Activated T-cell treated with anti-CD3 and anti-CD28 coated beads for 1 hour (primary cell): Measurements from ENCODE around the gene GSTM1.
A peak's percentile ranks its signal among the peaks of the same experiment; 100 is the strongest.

Experiments
- DNase-seq: peaks from one replicate; pipeline ENCODE4 v3.0.0-alpha.2; 2020; ENCODE audit warnings: low read depth

Gene GSTM1

GRCh38 chr1:109687641-109688499, at the start of gene GSTM1:
GSTM1 (plus strand) TSS chr1:109687817; CDS start chr1:109687874, 57 bp downstream.
- DNase-seq = no peak

GRCh38 chr1:109639063-109639840, 48.4 kb upstream of the GSTM1 start:
- DNase-seq = no peak

- no peak for DNase-seq
These were observed 47.8 kb upstream of the GSTM1 start for GRCh38 chr1:109639841-109640184.

- peak; percentile 94 for DNase-seq
These were observed 47.2 kb upstream of the GSTM1 start for GRCh38 chr1:109640285-109640865.

DNA sequence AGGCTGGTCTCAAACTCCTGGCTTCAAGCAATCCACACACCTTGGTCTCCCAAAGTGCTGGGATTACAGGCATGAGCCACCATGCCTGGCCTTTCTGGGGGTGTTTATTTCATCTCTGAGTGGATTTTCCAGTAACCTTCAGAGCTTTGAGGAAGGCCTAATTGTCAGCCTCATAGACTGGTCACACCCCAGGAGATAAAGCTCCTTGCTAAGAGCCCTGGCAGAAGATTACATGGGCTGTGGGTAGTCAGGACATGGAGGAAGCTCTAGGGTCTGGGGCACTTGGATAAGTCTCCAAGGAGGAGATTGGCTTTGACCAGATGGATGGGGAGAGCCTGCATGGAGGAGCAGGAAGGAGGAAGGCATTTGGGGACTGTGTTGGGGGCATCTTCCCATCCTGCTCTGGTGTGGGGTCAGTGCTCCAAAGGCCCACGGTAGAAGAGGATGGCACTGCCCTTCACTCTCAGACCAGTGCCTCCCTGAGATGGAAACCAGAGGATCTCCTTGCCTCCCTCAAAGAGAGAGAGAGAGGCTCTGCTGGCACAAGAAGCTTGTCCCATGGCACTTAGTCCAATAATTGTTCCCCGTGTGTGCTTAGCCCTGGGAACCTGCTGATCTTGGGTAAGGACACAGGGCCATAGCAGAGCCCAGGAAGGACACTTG, 46.4 kb upstream of the GSTM1 start:
- no peak for DNase-seq

GRCh38 chr1:109641861-109642260, 45.8 kb upstream of the GSTM1 start:
- no peak for DNase-seq

DNA sequence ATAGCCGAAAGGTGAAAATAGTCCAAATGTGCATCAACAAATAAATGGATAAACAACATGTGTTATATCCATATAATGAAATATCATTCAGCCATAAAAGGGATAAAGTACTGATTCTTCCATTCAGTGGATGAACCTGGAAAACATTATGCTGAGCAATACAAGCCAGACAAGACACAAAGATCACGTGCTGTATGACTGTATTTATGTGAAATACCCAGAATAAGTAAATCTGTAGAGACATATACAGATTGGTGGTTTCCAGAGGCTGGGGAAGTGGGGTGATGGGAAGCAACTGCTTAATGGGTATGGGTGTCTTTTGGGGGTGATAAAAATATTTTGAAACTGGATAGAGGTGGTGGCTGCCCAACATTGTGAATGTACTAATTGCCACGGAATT, 45.0 kb upstream of the GSTM1 start:
- no peak for DNase-seq

DNA sequence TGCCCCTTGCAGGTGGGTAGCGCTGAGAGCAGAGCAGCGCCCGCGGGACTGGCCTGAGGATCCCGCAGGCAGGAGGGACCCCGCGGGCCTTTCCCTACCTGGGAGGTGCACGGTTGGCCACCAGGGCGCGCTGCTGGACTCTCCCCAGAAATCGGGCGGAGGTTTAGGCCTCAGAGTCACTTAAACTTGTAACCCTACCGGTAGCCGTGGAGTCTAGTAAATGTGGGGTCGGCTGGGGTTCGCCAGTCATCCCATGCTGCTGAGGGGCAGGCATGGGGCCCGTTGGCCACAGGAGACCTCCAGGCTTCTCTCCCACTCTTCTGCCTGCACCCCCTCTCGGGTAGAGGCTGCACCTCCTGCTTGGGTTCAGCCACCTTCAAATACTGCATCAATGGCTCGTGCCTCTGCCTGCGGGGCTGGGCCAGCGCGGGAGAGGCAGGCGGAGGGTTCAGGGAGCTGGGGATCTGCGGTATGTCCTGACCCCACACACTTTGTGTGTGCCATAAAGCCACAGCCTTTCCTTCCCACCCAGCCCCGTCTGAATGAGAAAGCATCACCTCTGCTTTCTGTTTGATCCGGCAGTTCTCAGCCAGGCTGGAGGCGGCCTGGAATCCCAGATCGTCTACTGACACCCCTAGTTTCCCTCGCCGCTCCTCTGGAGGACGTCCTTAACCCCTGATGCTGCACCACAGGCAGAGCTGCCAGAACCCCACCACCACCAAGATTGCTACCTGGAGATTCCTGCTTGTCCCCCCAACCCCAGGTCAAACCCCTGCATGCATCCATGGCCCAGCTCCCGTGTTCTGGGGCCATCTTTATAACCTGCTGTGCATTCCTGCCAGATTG, 44.0 kb upstream of the GSTM1 start:
- peak; percentile 86 for DNase-seq

DNA sequence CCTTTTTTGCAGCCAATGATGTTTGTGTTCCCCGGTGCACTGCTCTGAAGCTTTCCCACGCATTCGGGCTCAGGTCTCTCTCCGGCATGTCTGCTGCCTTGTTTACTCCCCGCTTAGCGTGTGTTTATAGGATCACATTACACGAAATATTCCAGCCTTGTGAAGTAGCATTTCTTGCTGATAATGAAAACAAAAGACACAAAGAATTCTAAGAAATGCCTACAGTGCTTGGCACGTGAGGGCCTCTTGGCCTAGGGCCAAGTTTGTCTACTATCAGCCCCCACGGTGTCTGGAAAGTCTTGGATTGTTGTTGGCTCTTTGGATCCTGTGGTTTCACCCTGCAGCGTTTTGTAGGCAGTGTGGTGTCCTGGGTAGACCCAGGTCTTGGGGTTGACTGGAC, 42.9 kb upstream of the GSTM1 start:
- DNase-seq = no peak

DNA sequence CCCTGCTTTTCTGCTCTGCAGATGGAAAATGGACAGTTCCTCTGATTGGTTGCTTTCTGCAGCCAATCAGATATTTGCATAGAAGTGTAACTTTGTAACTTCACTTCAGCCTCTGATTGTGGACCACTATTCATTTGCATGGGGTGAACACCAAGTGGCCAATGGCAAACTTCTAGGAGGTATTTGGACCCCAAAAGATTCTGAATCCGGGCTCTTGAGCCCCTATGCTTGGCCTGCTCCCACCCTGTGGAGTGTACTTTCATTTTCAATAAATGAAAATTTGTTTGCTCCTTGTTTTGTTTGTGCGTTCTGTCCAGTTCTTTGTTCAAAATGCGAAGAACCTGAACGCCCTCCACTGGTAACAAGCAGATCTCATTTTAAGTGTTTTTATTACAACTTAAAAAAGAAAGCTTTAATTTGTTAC, 38.1 kb upstream of the GSTM1 start:
- DNase-seq = no peak

DNA sequence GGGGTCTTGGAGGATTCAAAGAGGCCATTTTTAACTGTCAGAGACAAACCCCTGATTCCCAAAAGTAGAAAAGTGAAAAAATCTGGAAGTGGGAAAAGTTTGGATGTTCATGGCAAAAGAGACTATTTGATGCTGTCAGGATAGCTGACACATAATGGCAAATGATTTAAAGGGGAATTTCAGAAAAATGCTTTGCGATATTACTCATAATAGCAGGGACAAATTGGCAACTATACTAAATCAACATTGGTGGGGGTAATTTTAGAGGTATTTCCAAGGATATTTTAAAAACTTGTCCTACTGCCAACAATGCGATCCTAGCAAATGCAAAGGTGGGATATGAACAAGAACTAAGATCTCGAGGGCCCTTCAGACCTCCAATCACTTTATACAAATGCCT, 37.0 kb upstream of the GSTM1 start:
- DNase-seq = no peak

GRCh38 chr1:109652402-109652801, 35.2 kb upstream of the GSTM1 start:
- no peak for DNase-seq

DNA sequence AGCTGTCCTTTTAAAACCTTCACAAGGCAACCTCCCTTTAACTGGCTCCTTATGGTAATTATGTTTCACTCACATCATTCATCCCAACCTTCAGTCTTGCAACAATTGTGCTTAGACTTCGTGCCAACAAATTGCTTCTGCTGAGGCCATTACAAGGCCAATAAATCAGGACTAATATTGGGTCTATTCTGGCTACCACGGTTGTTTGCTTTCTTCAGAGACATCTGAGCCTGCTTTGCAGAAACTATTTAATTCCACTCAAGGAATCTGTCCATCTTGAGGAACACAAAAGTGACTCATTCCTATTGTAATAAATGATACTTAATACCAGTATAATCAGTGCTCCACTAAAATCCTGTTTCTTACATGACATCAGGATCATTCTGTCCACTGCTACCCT, 34.3 kb upstream of the GSTM1 start:
- no peak for DNase-seq

GRCh38 chr1:109654519-109654918, 33.1 kb upstream of the GSTM1 start:
- DNase-seq = no peak

DNA sequence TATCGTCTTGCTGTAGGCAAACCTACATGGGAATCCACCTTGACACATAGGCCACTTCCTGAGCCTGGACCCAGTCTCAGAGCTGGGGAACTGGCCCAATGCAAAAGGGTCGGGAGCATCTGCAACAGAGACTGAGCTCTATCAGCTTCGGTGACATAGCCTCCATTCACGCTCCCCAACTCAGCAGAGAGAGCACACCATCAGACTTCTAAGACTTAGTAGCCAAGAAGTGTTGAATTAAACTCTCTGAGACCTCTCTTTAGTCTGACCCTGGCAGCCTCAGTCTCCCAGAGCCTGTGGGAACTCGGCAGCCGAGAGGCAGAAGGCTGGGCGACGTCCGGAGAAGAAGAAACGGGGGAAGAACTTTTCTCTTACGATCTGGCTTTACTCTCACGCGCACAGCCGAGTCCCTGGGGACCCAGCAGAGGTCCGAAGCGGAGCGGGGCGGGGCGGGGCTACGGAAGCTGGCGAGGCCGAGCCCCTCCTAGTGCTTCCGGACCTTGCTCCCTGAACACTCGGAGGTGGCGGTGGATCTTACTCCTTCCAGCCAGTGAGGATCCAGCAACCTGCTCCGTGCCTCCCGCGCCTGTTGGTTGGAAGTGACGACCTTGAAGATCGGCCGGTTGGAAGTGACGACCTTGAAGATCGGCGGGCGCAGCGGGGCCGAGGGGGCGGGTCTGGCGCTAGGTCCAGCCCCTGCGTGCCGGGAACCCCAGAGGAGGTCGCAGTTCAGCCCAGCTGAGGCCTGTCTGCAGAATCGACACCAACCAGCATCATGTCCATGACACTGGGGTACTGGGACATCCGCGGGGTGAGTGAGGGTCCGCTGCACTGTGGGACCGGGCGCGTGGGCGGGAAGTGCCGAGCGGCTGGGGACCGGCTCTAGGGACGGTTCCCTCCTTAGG, 31.8 kb upstream of the GSTM1 start, which contains the start of gene GSTM4:
TSS of gene GSTM4 (plus strand) at position 485 of the 905 bp plus-strand sequence. CDS start at position 776, 291 bp downstream.
- DNase-seq = peak; percentile 54

DNA sequence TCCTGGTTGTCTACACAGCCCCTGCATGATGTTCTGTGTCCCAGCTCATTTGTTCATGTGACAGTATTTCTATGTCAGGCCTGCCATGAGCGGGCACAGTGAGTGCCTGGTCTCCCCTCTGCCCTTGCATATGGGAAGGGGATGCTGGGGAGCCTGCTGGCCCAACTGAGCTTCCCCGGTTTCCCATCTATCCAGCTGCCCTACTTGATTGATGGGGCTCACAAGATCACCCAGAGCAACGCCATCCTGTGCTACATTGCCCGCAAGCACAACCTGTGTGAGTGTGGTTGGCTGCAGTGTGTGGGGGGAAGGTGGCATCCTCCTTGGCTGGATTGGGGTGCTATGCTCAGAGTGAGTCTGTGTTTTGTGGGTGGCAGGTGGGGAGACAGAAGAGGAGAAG, 30.2 kb upstream of the GSTM1 start:
- no peak for DNase-seq

GRCh38 chr1:109657970-109658369, 29.6 kb upstream of the GSTM1 start:
- DNase-seq = no peak

GRCh38 chr1:109658533-109659042, 29.0 kb upstream of the GSTM1 start:
- no peak for DNase-seq

GRCh38 chr1:109659145-109659544, 28.5 kb upstream of the GSTM1 start:
- DNase-seq = no peak
